Endothelial cell of umbilical vein (primary cell): Measurements from ENCODE around the gene ANKDD1A. TPM values are rescaled to one million over a fixed set of nuclear protein-coding genes. Genes with fewer than 3 reads are reported as not detected.

Source experiments
- BruUV-seq: library from RNA; stranded (reverse); fragments of 400-500 nt; replicated peaks from 2 replicates; lab custom pipeline; 2021; lab: Mats Ljungman, UMichigan
- CTCF ChIA-PET: fragments of 300-600, 350-600 bp; sonication (Branson Sonifier 250); formaldehyde crosslinking; loops from one replicate; lab custom pipeline; 2021; ENCODE audit warnings: antibody characterized with exemption, inconsistent platforms; lab: Charles Lee
- POLR2A ChIA-PET: fragments of 300-600, 350-600 bp; sonication (Branson Sonifier 250); formaldehyde crosslinking; loops from one replicate; lab custom pipeline; 2021; ENCODE audit warnings: antibody characterized with exemption, inconsistent platforms; lab: Charles Lee
- DNase-seq: peaks from one replicate; pipeline ENCODE4 v3.0.0-alpha.2; 2011; ENCODE audit warnings: low read depth, low spot score
- FAIRE-seq: peaks from 2 replicates; lab custom pipeline; 2011; peaks lifted over from hg19 to GRCh38; lab: Jason Lieb, UNC
- H2AFZ ChIP-seq: 2 replicates; pipeline ENCODE4 v1.6.0; 2012; ENCODE audit warnings: low read depth, low read length, control low read depth, inconsistent platforms
- H3K27ac ChIP-seq: 2 replicates; pipeline ENCODE4 v1.5.1; 2011; ENCODE audit warnings: low read depth, mild to moderate bottlenecking, control low read depth, low read length, moderate library complexity; ENCODE audit not compliant: insufficient read depth
- H3K27me3 ChIP-seq, 2 experiments: 2 replicates each; pipeline versions ENCODE4 v1.6.0 to v1.6.1; 2011; ENCODE audit warnings: low read length in 2 of 2, mixed read lengths in 1 of 2; ENCODE audit not compliant: control insufficient read depth in 2 of 2, insufficient read depth in 2 of 2
- H3K36me3 ChIP-seq, 2 experiments: 2 replicates in 1 of 2; 3 replicates in 1 of 2; pipeline ENCODE4 v1.5.1; 2011; ENCODE audit warnings: low read length in 2 of 2, mild to moderate bottlenecking in 1 of 2, moderate library complexity in 1 of 2; ENCODE audit not compliant: control insufficient read depth in 2 of 2, insufficient read depth in 2 of 2; ENCODE audit errors: extremely low read depth in 1 of 2
- H3K4me1 ChIP-seq: 3 replicates; pipeline ENCODE4 v1.5.1; 2011; ENCODE audit warnings: mild to moderate bottlenecking, low read length; ENCODE audit not compliant: control insufficient read depth, insufficient read depth; ENCODE audit errors: extremely low read depth
- H3K4me2 ChIP-seq: 2 replicates; pipeline ENCODE4 v1.6.1; 2011; ENCODE audit warnings: low read length, control low read depth, mixed read lengths; ENCODE audit not compliant: insufficient read depth
- H3K4me3 ChIP-seq, 3 experiments: fragments of 200-600 bp in 1 of 3; sonication (generic), shearing (Covaris generic) in 1 of 3; replicated peaks in 1 of 3; 2 replicates each; pipeline ENCODE4 v1.5.1; 2011 to 2016; ENCODE audit warnings: control low read depth in 3 of 3, low read length in 3 of 3, mild to moderate bottlenecking in 2 of 3, inconsistent platforms in 1 of 3, low read depth in 1 of 3, moderate library complexity in 1 of 3; ENCODE audit not compliant: insufficient read depth in 1 of 3
- H3K79me2 ChIP-seq: 2 replicates; pipeline ENCODE4 v1.6.0; 2012; ENCODE audit warnings: low read length, inconsistent platforms; ENCODE audit not compliant: control insufficient read depth, insufficient read depth
- H3K9ac ChIP-seq: replicated peaks from 2 replicates; pipeline ENCODE3; 2011; ENCODE audit warnings: low read length, control low read depth; ENCODE audit not compliant: insufficient read depth; ENCODE audit errors: extremely low read depth
- H3K9me1 ChIP-seq: replicated peaks from 3 replicates; pipeline ENCODE4 v1.6.0; 2011; ENCODE audit warnings: mild to moderate bottlenecking, low read length; ENCODE audit not compliant: control insufficient read depth, insufficient read depth; ENCODE audit errors: extremely low read depth
- H3K9me3 ChIP-seq: replicated peaks from 2 replicates; pipeline ENCODE4 v1.5.1; 2012; ENCODE audit warnings: low read length, inconsistent platforms; ENCODE audit not compliant: control insufficient read depth, insufficient read depth
- H4K20me1 ChIP-seq: replicated peaks from 2 replicates; pipeline ENCODE3; 2011; ENCODE audit warnings: mild to moderate bottlenecking, low read length; ENCODE audit not compliant: control insufficient read depth, insufficient read depth; ENCODE audit errors: extremely low read depth
- CTCF ChIP-seq, 2 donors: IDR thresholded peaks; 1 replicate in 1 of 2; 2 replicates in 1 of 2; pipeline ENCODE4 v1.5.1; 2011; ENCODE audit warnings: low read length in 2 of 2, mild to moderate bottlenecking in 2 of 2, moderate library complexity in 2 of 2, control low read depth in 1 of 2, inconsistent platforms in 1 of 2, low read depth in 1 of 2; ENCODE audit not compliant: insufficient read depth in 1 of 2; ENCODE audit errors: extremely low read depth in 1 of 2
- EZH2 ChIP-seq: IDR thresholded peaks from 2 replicates; pipeline ENCODE4 v1.6.1; 2012; ENCODE audit warnings: borderline replicate concordance, low read depth, mild to moderate bottlenecking, moderate library complexity, low read length, inconsistent platforms; ENCODE audit not compliant: severe bottlenecking
- FOS ChIP-seq: IDR thresholded peaks from 2 replicates; pipeline ENCODE4 v1.6.1; 2011; ENCODE audit warnings: mild to moderate bottlenecking, low read length, moderate library complexity, borderline replicate concordance; ENCODE audit not compliant: insufficient read depth
- GATA2 ChIP-seq: IDR thresholded peaks from 2 replicates; pipeline ENCODE4 v1.7.0; 2011; ENCODE audit warnings: low read depth, mild to moderate bottlenecking, moderate library complexity, mixed read lengths, low read length; ENCODE audit not compliant: insufficient read length, insufficient read depth
- JUN ChIP-seq: IDR thresholded peaks from 2 replicates; pipeline ENCODE4 v1.6.1; 2011; ENCODE audit warnings: borderline replicate concordance, low read depth; ENCODE audit not compliant: insufficient read length, insufficient read depth
- MAX ChIP-seq: IDR thresholded peaks from 2 replicates; pipeline ENCODE4 v1.6.1; 2011; ENCODE audit not compliant: insufficient read depth, insufficient read length
- MYC ChIP-seq: IDR thresholded peaks from one replicate; pipeline ENCODE4 v1.6.1; 2011; ENCODE audit warnings: mild to moderate bottlenecking, low read depth, low read length
- POLR2A ChIP-seq: IDR thresholded peaks from 2 replicates; pipeline ENCODE4 v1.6.1; 2012; ENCODE audit warnings: low read depth, mild to moderate bottlenecking, control low read depth, low read length
- POLR2AphosphoS5 ChIP-seq: IDR thresholded peaks from 2 replicates; pipeline ENCODE4 v1.6.1; 2012; ENCODE audit warnings: low read depth, mild to moderate bottlenecking, control low read depth, low read length, moderate library complexity; ENCODE audit not compliant: insufficient read depth
- dilution Hi-C: fragments of 300-500 bp; cut with MboI; formaldehyde crosslinking; loops from one replicate; pipeline ENCODE4 v1.15.0; 2019; ENCODE audit warnings: low sequenced_read_pairs; ENCODE audit not compliant: extremely low pct_ligation_motif_present
- intact Hi-C: fragments of 100-400 bp; cut with micrococcal nuclease; formaldehyde crosslinking; loops from one replicate; pipeline ENCODE4 v1.10.0; 2022
- polyA plus RNA-seq, 4 experiments: library from polyadenylated mRNA; depleted of rRNA in 3 of 4; stranded (reverse) in 3 of 4; unstranded in 1 of 4; fragments of >200 nt; gene quantifications; 2 replicates each; pipeline versions ENCODE4 v1.2.1 to v1.2.3, GENCODE V29; 2011 to 2012; ENCODE audit warnings: missing spikeins in 1 of 4
- total RNA-seq: library from RNA; stranded (reverse); gene quantifications from 2 replicates; pipeline ENCODE4 v1.2.3, GENCODE V29; 2021

ANKDD1A gene
- total and polyA plus RNA-seq, 2 donors (not counting 3 experiments of a cell fraction or from before 2014, with no cell fraction given): 2.0 to 2.4 TPM

- peak overlapping the region in 1 of 3 experiments; percentile 35 for H3K4me3 ChIP-seq
- H3K4me1 ChIP-seq: peaks cover 4% of the 10 kb centered on the region
- H3K79me2 ChIP-seq: no peaks in the 10 kb centered on the region
- TF ChIP-seq JUN (no peak), POLR2AphosphoS5 (no peak), POLR2A (no peak)
- H4K20me1 ChIP-seq: no peaks in the 10 kb centered on the region
- POLR2A ChIA-PET: interaction anchor here (0.8 kb wide), 1 partner anchor 10 kb away, joined by 3 read pairs; no protein-coding TSS in a partner anchor
- no peaks in the 10 kb centered on the region for H3K9me3 ChIP-seq
- dilution Hi-C loops: no loop called here
- intact Hi-C loops: no loop called here
- no peak overlapping the region for H2AFZ ChIP-seq
- no TSS peak for BruUV-seq
- no peaks in the 10 kb centered on the region for H3K36me3 ChIP-seq
- H3K9me1 ChIP-seq: no peaks in the 10 kb centered on the region
- H3K27ac ChIP-seq: no peak overlapping the region
- CTCF ChIA-PET: interaction anchor here (0.7 to 1.9 kb wide), 5 partner anchors 15 to 185 kb away, joined by 3 to 7 read pairs (median 4); no protein-coding TSS in a partner anchor
- no peaks in the 10 kb centered on the region for H3K27me3 ChIP-seq
- DNase-seq (no peak), FAIRE-seq (no peak)
- peak overlapping the region; percentile 51 for H3K4me2 ChIP-seq
- H3K9ac ChIP-seq: no peak overlapping the region
Measured at GRCh38 chr15:64912379-64913325, 950 bp downstream of the ANKDD1A start.

DNA sequence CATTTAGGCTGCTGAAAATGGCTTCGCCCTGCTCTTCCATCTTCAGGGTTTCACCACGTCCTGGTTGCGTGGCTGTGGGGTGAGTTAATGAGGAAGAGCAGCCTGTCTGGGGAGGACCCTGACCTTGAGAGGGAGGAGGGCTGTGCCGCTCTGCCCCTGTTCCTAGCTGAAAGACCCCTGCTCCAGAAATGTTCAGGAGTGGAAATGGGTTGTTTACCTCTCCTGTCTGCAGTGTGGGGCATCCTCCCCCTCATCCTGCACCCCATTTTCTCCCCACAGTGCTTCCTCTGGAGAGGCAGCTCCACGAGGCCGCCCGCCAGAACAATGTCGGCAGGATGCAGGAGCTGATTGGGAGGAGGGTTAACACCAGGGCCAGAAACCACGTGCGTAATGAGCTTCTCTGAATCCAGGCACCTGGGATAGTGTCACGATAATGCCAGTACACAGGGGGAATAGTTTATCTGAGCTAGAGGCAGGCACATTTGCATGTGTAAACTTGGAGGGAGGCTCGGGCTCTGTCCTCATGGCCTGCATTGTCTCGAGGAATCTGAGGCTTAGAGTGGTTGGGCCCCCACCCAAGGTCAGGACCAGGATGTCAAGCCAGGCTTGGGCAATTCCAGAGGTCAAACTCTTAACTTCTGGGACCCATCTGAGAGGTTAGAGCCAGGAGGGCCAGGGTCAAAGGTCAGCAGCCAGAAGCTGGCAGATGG is 4.0 kb downstream of the ANKDD1A start:
- no peak for DNase-seq
- dilution Hi-C loops (no loop called here), intact Hi-C loops (no loop called here)
- H3K9me3 ChIP-seq: no peaks in the 10 kb centered on the region
- H3K79me2 ChIP-seq: no peaks in the 10 kb centered on the region
- no peaks in the 10 kb centered on the region for H3K9me1 ChIP-seq
- FAIRE-seq: no peak
- CTCF ChIA-PET: interaction anchor here (1.3 to 2.2 kb wide), 2 partner anchors 10 to 17 kb away, joined by 4 to 12 read pairs; no protein-coding TSS in a partner anchor
- H3K9ac ChIP-seq: no peak overlapping the region
- POLR2A ChIA-PET: no interaction called here
- no peaks in the 10 kb centered on the region for H3K27me3 ChIP-seq
- H2AFZ ChIP-seq: no peak overlapping the region
- BruUV-seq: no TSS peak
- H4K20me1 ChIP-seq: no peaks in the 10 kb centered on the region
- no peak for TF ChIP-seq GATA2
- no peak for TF ChIP-seq FOS
- TF ChIP-seq POLR2A: no peak
- no peak for TF ChIP-seq POLR2AphosphoS5
- no peak for TF ChIP-seq JUN
- no peak for TF ChIP-seq MYC
- no peak for TF ChIP-seq EZH2
- TF ChIP-seq CTCF (IDR thresholded peaks at IDR 0.05; ENCODE audit: extremely low read depth in 1 of 2, insufficient read depth in 1 of 2, low read depth in 1 of 2, low read length in 2 of 2): no peak
- TF ChIP-seq MAX: no peak
- H3K4me3 ChIP-seq: no peak overlapping the region
- H3K4me2 ChIP-seq: no peak overlapping the region
- no peak overlapping the region for H3K27ac ChIP-seq
- peaks cover 4% of the 10 kb centered on the region for H3K4me1 ChIP-seq
- no peaks in the 10 kb centered on the region for H3K36me3 ChIP-seq
